PC-9 (cell line): ENCODE results near the gene COX10.

Experiments
- EZH2 ChIP-seq: fragments of 200-600 bp; sonication (generic); IDR thresholded peaks from 2 replicates; pipeline ENCODE4 v1.8.0; 2017; ENCODE audit warnings: antibody characterized with exemption, low read depth
- TF ChIP-seq, protein P1 (sequence below): fragments of 200-600 bp; sonication (generic); conservative IDR thresholded peaks from 2 replicates; pipeline ENCODE4 v1.6.1; 2017; ENCODE audit warnings: mixed run types, antibody characterized with exemption, mild to moderate bottlenecking, moderate library complexity

DNA sequence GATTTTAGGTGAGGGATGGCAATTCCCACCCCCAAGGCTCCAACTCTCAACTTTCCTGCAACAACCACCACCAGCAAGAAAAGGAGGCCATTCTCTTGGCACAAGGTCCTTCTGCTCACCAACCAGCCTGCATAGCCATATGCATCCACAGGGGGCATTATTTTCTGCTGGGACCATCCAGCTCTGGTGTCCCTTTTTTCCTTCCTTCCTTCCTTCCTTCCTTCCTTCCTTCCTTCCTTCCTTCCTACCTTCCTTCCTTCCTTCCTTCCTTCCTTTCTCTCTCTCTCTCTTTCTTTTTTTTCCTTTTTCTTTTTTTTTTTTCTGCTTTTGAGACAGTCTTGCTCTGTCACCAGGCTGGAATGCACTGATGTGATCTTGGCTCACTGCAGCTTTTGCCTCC is 21.1 kb upstream of the COX10 start:
- TF ChIP-seq, protein P1, sequence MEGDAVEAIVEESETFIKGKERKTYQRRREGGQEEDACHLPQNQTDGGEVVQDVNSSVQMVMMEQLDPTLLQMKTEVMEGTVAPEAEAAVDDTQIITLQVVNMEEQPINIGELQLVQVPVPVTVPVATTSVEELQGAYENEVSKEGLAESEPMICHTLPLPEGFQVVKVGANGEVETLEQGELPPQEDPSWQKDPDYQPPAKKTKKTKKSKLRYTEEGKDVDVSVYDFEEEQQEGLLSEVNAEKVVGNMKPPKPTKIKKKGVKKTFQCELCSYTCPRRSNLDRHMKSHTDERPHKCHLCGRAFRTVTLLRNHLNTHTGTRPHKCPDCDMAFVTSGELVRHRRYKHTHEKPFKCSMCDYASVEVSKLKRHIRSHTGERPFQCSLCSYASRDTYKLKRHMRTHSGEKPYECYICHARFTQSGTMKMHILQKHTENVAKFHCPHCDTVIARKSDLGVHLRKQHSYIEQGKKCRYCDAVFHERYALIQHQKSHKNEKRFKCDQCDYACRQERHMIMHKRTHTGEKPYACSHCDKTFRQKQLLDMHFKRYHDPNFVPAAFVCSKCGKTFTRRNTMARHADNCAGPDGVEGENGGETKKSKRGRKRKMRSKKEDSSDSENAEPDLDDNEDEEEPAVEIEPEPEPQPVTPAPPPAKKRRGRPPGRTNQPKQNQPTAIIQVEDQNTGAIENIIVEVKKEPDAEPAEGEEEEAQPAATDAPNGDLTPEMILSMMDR, result no peak; the same call in 1 of the 2 replicates
- TF ChIP-seq EZH2, result no peak
